Measurements from ENCODE around the gene PHRF1. TPM values are rescaled to one million over a fixed set of nuclear protein-coding genes. Genes with fewer than 3 reads are reported as not detected.

PHRF1 gene
- total and polyA plus RNA-seq, 2 of the 4 experiments (the other 2 are of a cell fraction): 10.9 to 17.5 TPM

- no peak overlapping the region for H3K27ac ChIP-seq (ENCODE audit: insufficient read depth, low read length)
- no peak for DNase-seq
- 0 out of 2 replicates have a peak, but pooled peaks cover 6% of the 10 kb centered on the region for H3K4me1 ChIP-seq (ENCODE audit: control insufficient read depth, insufficient read depth, low read length)
- H2AFZ ChIP-seq (replicated peaks; ENCODE audit: low read length, poor library complexity): no peak overlapping the region
- no peak overlapping the region for H4K5ac ChIP-seq (ENCODE audit: low read depth, low read length)
- WGBS, 2 experiments (ENCODE audit: extremely low coverage in 2 of 2, insufficient read length in 1 of 2): 88% methylated on average over 7 of the region's 18 CpGs; no CpG with 5 or more reads in 1 of the 2 experiments
- no peak overlapping the region for H3K4me3 ChIP-seq (ENCODE audit: insufficient read depth, low read depth, low read length)
- H3K4me2 ChIP-seq (ENCODE audit: low read depth, low read length): no peak overlapping the region
- no peak overlapping the region for H3K4ac ChIP-seq (ENCODE audit: low read depth, low read length)
- no peak for TF ChIP-seq FOS (IDR thresholded peaks at IDR 0.05; ENCODE audit: low read depth, low read length)
- no peak for TF ChIP-seq BHLHE40 (IDR thresholded peaks at IDR 0.05; ENCODE audit: low read depth, low read length)
- no peak for TF ChIP-seq CHD1 (IDR thresholded peaks at IDR 0.05; ENCODE audit: low read depth, low read length)
- TF ChIP-seq SMC3 (IDR thresholded peaks at IDR 0.05; ENCODE audit: low read depth, low read length): no peak
- TF ChIP-seq POLR2A (IDR thresholded peaks at IDR 0.05; ENCODE audit: low read depth, low read length): no peak
- no peak for TF ChIP-seq RFX5 (IDR thresholded peaks at IDR 0.05; ENCODE audit: low read depth, low read length)
- TF ChIP-seq ELK1 (IDR thresholded peaks at IDR 0.05; ENCODE audit: borderline replicate concordance, low read depth, low read length): no peak
- TF ChIP-seq NFE2L2 (IDR thresholded peaks at IDR 0.05; ENCODE audit: low read depth, low read length): no peak
- TF ChIP-seq MXI1 (IDR thresholded peaks at IDR 0.05; ENCODE audit: borderline replicate concordance, low read depth, low read length): no peak
- no peaks in the 10 kb centered on the region for H3K9me3 ChIP-seq (ENCODE audit: control insufficient read depth, insufficient read depth, low read length)
- dilution Hi-C loops (cut with HindIII; ENCODE audit: low sequenced_read_pairs, unreplicated experiment): no loop called here
- peaks cover 3 to 23% of the 10 kb centered on the region in 2 experiments; a peak in 3 of 4 replicates for H3K79me1 ChIP-seq (ENCODE audit: low read depth in 1 of 2, low read length in 2 of 2)
- no TSS peak for BruUV-seq (replicated peaks)
- no peak overlapping the region for H2BK20ac ChIP-seq (ENCODE audit: low read depth, low read length)
- H4K8ac ChIP-seq (ENCODE audit: low read depth in 2 of 2, low read length in 2 of 2): no peak overlapping the region
- no peak overlapping the region for H3K18ac ChIP-seq (ENCODE audit: low read depth, low read length)
- in situ Hi-C loops (cut with MboI; ENCODE audit: low sequenced_read_pairs): no loop called here
- intact Hi-C loops (cut with micrococcal nuclease): no loop called here
- no peak overlapping the region for H3K23ac ChIP-seq (ENCODE audit: low read depth, low read length)
- ATAC-seq (ENCODE audit: low read depth): no peak
- no peaks in the 10 kb centered on the region for H3K9me1 ChIP-seq (ENCODE audit: insufficient read depth, low read length)
- H3K36me3 ChIP-seq (ENCODE audit: control insufficient read depth, insufficient read depth, low read length): peaks cover 24% of the 10 kb centered on the region; the same call in 1 of the 2 replicates
- no peak overlapping the region for H3K14ac ChIP-seq (replicated peaks; ENCODE audit: low read depth, low read length)
- CTCF ChIA-PET: interaction anchor here (1.0 kb wide), 1 partner anchor 11 kb away, joined by 3 read pairs; no protein-coding TSS in a partner anchor
- no peak overlapping the region for H2AK5ac ChIP-seq (ENCODE audit: low read depth, low read length)
- H2BK5ac ChIP-seq (ENCODE audit: low read depth, low read length, poor library complexity, severe bottlenecking): no peak overlapping the region
- H2BK120ac ChIP-seq (ENCODE audit: low read depth, low read length): no peak overlapping the region
- H2BK15ac ChIP-seq (ENCODE audit: low read depth, low read length): no peak overlapping the region
- no peak overlapping the region for H4K91ac ChIP-seq (ENCODE audit: insufficient read depth, low read depth, low read length)
- H4K20me1 ChIP-seq (ENCODE audit: insufficient read depth, low read length): peaks cover 24% of the 10 kb centered on the region
- no peak overlapping the region for H3K56ac ChIP-seq (ENCODE audit: extremely low read depth, insufficient read depth, low read length)
- no peaks in the 10 kb centered on the region for H3K27me3 ChIP-seq (ENCODE audit: control insufficient read depth, insufficient read depth, low read length)
- no peak overlapping the region for H2AK9ac ChIP-seq (replicated peaks; ENCODE audit: low read depth, low read length, poor library complexity)
- no peak overlapping the region for H3K9ac ChIP-seq (ENCODE audit: low read depth, low read length)
- POLR2A ChIA-PET (ENCODE audit: unreplicated experiment): no interaction called here
These were observed 46.4 kb upstream of the PHRF1 start for GRCh38 chr11:529728-530411.

Data from IMR-90 (cell line).